22Rv1 (cell line): Measurements from ENCODE around the gene MAN1C1.

Source experiments
- CTCF ChIP-seq: fragments of 450-650 bp; IDR thresholded peaks from 2 replicates; pipeline ENCODE4 v1.5.1; 2017; ENCODE audit warnings: mild to moderate bottlenecking
- ZFX ChIP-seq: fragments of 450-650 bp; IDR thresholded peaks from 2 replicates; pipeline ENCODE4 v1.6.1; 2017; ENCODE audit warnings: antibody characterized with exemption, borderline replicate concordance

- TF ChIP-seq CTCF (no peak), ZFX (no peak)
These were observed 164.5 kb downstream of the MAN1C1 start for GRCh38 chr1:25781130-25781433.
